Measurements from ENCODE around the gene LTBP1. TPM values are rescaled to one million over a fixed set of nuclear protein-coding genes. Genes with fewer than 3 reads are reported as not detected.
"Not testable (repeated sequence)": the region's sequence is repeated elsewhere in the genome, so short reads cannot be mapped to it uniquely, and the experiment has no call there.

The LTBP1 gene
- total and polyA plus RNA-seq, 11 donors: 23.5 to 150 (median 102) TPM

- H3K36me3 ChIP-seq: no peaks in the 10 kb centered on the region
- TF ChIP-seq CTCF (IDR thresholded peaks at IDR 0.05) (no peak), POLR2A (IDR thresholded peaks at IDR 0.05) (no peak)
- WGBS, 4 donors: 95 to 96% (median 96%) methylated on average over 12 of the region's 12 CpGs
- ATAC-seq (no peak), DNase-seq (no peak)
- H3K9me3 ChIP-seq: no peaks in the 10 kb centered on the region
- peaks cover 0 to 20% (median 6%) of the 10 kb centered on the region in 12 donors for H3K4me1 ChIP-seq
- intact Hi-C loops (cut with DNase I): no loop called here
- H3K27me3 ChIP-seq: no peaks in the 10 kb centered on the region
- H3K27ac ChIP-seq: no peak overlapping the region
- no peak overlapping the region for H3K4me3 ChIP-seq
Observed at GRCh38 chr2:33056170-33056569, 109.4 kb downstream of the LTBP1 start.

GRCh38 chr2:33057307-33058028 is 110.7 kb downstream of the LTBP1 start:
- H3K27me3 ChIP-seq; H3K4me3 ChIP-seq; intact Hi-C loops (cut with DNase I); H3K27ac ChIP-seq; H3K9me3 ChIP-seq; H3K36me3 ChIP-seq; ATAC-seq: not testable (repeated sequence)
- peaks cover 0 to 13% (median 3%) of the 10 kb centered on the region in 12 donors for H3K4me1 ChIP-seq
- WGBS, 4 donors: 89 to 95% (median 91%) methylated on average over 30 to 39 of the region's 39 CpGs
- peak in 1 of 5 donors; percentile 60 for DNase-seq

- Histone ChIP-seq H3K4me3 (no peak overlapping the region), H3K4me1 (peaks cover 0 to 13% (median 3%) of the 10 kb centered on the region in 12 donors), H3K27ac (peak overlapping the region in 9 of 12 donors; percentile 67 to 84 (median 74)), H3K27me3 (no peaks in the 10 kb centered on the region), H3K9me3 (peaks cover 0 to 6% (median 0%) of the 10 kb centered on the region in 12 donors), H3K36me3 (no peaks in the 10 kb centered on the region)
- ATAC-seq (peak in 1 of 4 donors; percentile 24), DNase-seq (no peak)
- intact Hi-C loops (cut with DNase I): no loop called here
- WGBS, 4 donors: 70 to 89% (median 77%) methylated on average over 8 of the region's 8 CpGs
- no peak for TF ChIP-seq POLR2A (IDR thresholded peaks at IDR 0.05)
- TF ChIP-seq CTCF (IDR thresholded peaks at IDR 0.05): no peak
Observed at GRCh38 chr2:33058716-33059470, 112.1 kb downstream of the LTBP1 start.

- ATAC-seq (peak; percentile 73 to 87 (median 86)), DNase-seq (no peak)
- Histone ChIP-seq H3K4me1 (peaks cover 0 to 13% (median 3%) of the 10 kb centered on the region in 12 donors), H3K27me3 (no peaks in the 10 kb centered on the region), H3K4me3 (peak overlapping the region in 4 of 12 donors; percentile 14 to 36 (median 22)), H3K27ac (peak overlapping the region; percentile 31 to 84 (median 74)), H3K9me3 (peaks cover 0 to 8% (median 0%) of the 10 kb centered on the region in 12 donors), H3K36me3 (no peaks in the 10 kb centered on the region)
- 59 to 70% (median 60%) methylated on average over 3 of the region's 3 CpGs for WGBS, 4 donors
- intact Hi-C loops (cut with DNase I): no loop called here
- no peak for TF ChIP-seq POLR2A (IDR thresholded peaks at IDR 0.05)
- TF ChIP-seq CTCF (IDR thresholded peaks at IDR 0.05): no peak
Observed at GRCh38 chr2:33059471-33060156, 112.9 kb downstream of the LTBP1 start.
